DMS53 (cell line): ENCODE measurements around the gene BRMS1.
A peak's percentile ranks its signal among the peaks of the same experiment; 100 is the strongest.
"Not testable (repeated sequence)": the region's sequence is repeated elsewhere in the genome, so short reads cannot be mapped to it uniquely, and the experiment has no call there.

ENCODE experiments used
- DNase-seq: peaks from one replicate; lab custom pipeline; 2025; lab: John Stamatoyannopoulos, UW

The BRMS1 gene, protein sequence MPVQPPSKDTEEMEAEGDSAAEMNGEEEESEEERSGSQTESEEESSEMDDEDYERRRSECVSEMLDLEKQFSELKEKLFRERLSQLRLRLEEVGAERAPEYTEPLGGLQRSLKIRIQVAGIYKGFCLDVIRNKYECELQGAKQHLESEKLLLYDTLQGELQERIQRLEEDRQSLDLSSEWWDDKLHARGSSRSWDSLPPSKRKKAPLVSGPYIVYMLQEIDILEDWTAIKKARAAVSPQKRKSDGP

DNA sequence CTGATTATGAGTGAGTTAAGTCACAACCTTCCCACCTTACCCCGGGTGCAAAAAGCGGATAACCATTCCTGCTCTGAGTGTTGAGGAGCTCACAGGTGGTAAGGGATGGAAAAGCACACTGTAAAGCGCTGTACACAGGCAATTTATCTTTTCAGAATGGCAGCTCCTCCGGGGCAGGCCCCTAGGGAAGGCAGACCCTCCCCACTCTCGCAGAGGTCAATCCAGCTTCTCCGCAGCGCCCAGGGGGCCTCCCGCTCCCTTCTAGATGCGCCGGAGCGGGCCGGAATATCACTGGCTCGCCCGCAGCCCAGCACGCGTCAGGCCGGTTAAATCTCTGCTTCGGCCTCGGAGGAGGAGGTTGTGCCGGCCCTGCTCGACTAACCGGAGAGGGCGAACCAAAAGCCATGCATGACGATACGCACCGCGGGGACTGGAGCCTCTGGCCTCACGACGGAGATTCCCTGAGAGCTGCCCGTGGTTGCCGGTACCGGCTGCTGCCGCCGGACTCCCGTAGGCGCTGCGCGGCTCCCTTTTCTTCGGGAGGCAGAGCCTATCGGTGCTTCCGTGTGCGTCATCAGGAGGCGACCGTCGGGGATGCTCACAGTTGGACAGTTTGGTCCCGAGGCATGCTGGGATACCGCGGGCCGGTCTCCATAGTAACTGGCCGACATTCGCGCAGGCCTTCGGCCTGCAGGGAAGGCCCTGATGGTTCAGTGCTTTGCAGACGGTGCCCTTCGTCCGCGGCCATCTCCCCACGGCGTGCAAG, at the start of gene BRMS1:
Gene BRMS1 (minus strand): TSS at position 555 of the 766 bp plus-strand sequence. CDS start 2,870 bp downstream, outside the sequence.
- DNase-seq, result peak; percentile 100

DNA sequence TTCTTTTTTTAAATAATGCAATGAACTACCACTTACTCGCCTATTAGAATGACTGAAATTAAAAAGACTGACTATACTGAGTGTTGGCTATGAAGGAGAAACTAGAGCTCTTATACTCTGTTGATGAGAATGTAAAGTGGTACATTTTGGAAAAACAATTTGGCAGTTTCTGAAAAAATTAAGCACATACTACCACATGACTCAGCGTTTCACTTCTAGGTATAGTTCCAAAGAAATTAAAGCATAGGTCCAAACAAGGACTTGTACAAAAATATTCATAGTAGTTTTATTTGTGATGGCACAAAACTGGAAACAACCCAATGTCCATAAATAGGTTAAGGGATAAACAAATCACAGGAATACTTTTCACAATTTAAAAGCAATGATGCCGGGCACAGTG, 49.0 kb upstream of the BRMS1 start:
- DNase-seq, result no peak

DNA sequence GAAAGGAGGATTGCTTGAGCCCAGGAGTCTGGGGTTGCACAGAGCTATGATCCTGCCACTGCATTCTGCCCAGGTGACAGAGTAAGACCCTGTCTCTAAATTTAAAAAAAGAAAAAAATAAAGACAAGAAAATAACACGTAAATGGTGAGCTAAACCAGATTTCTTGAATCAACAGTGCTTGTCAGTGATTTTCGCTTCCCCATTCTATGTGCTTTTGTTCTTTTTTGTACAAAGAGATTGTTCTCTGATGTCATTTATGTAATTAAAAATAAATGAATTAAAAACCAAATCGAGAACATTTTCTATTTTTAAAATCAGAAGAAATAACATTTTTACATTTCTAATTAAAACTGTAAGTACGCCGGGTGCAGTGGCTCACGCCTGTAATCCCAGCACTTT, 46.4 kb upstream of the BRMS1 start:
- DNase-seq, result no peak

DNA sequence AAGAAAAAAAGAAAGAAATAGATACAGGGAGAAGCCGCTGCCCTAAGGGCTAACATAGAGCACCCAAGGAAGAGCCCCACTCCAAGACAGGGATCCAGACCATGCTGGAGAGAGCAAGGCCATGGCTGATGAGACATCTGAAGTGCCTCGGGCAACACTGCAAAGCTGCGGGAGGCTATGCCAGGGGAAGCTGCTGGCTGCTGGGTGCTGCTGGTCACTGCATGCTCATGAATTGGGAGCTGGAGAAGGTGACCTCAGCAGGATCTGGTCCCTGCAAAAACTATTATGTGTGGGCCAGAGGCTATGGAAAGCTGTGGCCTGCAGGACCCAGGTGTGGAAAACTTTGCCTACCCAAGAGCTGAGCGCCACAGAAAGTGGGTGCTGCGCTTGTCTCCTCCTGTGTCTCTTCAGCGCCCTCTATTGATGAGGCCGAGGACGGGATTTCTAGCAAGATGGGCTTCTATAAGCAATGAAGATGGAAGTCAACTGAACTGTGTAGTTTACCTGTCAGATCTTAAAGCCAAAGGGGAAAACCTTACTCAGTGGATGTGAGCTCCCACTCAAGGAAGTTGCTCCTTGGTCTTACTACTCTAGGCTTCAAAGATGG, 44.0 kb upstream of the BRMS1 start:
- peak; percentile 94 for DNase-seq

DNA sequence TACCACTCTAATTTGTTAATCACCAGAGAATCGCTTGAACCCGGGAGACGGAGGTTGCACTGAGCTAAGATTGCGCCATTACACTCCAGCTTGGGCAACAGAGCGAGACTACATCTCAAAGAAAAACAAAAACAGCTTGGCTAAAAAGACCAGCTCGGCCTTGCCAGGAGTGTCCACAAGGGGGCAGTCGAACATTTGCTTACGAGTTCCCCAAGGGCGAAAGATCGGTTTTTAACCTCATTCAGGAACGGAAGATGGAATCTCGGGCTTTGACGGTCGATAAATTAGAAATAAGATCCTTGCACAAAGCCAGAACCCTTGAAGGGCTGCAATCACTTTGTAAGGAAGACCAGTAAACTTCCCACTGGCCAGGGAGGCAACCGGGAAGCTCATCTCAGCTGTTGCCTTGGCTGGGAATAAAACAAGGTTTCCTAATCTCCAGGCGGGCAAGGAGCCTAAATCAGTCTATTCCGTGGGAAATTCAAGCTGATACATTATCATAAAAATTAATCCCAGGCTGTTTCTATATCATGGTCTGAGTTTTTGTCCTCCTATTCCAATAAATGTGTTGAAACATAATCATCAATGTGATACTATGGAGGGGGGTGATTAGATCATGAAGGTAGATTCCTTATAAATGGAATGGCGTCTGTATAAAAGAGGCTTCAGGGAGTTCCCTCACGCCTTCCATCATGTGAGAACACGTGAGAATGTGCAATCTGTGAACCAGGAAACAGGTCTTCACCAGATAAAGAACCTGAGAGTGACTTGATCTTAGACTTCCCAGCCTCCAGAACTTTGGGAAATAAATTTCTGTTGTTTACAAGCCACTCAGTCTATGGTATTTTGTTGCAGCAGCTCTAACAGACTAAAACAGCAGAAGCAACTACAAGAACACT, 41.5 kb upstream of the BRMS1 start:
- peak; percentile 92 for DNase-seq

DNA sequence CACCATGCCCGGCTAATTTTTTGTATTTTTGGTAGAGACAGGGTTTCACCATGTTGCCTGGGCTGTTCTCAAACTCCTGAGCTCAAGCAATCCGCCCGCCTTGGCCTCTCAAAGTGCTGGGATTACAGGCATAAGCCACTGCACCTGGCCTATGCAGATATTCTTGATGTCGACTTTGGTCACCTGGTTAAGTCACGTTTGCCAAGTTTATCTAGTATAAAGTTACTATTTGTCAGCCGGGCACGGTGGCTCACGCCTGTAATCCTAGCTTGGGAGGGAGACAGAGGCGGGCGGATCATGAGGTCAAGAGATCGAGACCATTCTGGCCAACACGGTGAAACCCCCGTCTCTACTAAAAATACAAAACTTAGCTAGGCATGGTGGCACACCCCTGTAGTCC, 39.4 kb upstream of the BRMS1 start:
- peak; percentile 79 for DNase-seq

DNA sequence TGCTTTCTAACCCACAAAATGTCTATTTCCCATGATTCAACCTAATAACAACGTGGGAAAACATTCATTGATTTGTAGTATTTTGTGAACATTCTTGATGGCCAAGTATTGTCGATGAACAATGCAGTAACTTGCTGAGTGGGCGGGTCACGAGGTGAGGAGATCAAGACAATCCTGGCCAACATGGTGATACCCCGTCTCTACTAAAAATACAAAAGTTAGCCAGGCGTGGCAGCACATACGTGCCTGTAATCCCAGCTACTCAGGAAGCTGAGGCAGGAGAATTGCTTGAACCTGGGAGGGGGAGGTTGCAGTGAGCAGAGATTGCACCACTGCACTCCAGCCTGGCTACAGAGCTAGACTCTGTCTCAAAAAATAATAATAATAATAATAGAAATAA, 35.4 kb upstream of the BRMS1 start:
- DNase-seq, result not testable (repeated sequence)

DNA sequence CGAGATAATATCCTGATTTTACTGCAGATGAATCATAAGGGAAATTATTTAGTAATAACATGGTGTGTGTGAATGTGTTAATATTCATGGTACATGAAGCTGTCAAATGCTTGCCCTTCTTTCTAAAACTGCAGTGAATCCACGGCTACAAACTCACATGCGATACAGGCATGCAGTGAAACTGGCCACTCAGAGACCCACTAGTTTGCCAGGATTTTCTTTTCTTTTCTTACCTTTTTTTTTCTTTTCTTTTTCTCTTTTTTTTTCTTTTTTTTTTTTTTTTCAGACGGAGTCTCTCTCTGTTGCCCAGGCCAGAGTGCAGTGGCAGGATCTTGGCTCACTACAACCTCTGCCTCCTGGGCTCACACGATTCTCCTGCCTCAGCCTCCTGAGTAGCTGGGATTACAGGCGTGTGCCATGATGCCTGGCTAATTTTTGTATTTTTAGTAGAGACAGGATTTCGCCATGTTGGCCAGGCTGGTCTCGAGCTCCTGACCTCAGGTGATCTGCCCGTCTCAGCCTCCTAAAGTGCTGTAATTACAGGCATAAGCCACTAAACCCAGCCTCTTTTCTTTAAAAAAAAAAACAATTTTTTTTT, 28.9 kb upstream of the BRMS1 start:
- DNase-seq, result not testable (repeated sequence)

DNA sequence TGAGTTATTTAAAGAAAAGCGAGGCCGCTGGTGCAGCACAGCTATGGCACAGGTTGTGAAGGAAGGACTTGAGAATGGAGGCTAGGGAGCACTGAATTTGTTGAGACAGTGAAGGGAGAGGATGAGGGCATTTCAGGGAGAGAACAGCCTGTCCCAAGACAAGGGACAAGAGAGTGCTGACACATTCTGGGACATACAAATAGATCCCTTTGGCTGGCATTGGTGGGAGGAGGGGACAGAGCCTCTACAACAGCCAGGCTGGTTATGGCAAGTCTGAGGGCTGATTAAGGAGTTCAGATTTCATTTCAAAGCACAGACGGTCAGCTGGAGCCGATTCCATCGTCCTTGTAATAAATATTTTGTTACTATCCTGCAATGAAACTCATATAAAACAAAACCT, 28.4 kb upstream of the BRMS1 start:
- DNase-seq, result no peak

DNA sequence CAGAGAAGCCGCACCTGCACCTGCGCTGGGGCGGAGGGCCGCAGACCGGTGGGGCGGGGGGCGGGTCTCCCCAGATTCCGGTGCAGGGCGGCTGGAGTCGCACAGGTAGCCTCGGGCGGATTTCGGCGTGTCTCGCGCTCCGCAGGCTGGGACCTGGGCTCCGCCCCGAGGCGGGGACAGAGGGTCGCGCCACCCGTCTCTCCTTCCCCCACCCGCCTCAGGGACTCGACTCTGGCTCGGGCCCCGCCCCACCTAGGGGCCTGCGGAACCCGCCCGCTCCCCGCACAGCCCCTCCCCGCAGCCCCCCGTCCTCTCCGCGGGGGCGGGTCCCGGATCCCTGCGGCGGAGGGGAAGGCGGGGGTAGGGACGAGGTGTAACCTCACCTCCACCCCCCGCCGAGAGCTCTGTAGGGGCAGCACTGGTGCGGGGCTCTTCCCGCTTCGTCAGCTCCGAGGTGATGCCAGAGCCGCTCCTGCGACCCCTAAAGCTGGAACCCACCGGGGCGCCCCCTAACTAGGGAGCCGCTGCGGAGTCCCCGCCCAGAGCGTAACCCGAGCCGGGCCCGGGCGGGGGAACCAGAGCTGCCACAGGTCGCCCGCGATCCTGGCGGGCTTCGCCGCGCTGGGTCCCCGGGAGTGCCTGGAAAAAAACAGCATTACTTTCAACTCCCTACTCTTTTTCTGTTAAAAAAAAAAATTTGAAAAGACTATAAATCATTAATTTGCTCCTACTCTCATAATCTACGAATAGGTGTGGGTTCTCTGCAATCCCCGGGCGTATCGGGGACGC, 26.9 kb upstream of the BRMS1 start, which contains the start of gene SLC29A2:
Gene SLC29A2 (minus strand): TSS at position 134 of the 789 bp plus-strand sequence. CDS start 169 bp downstream, outside the sequence.
- DNase-seq, result peak; percentile 99

DNA sequence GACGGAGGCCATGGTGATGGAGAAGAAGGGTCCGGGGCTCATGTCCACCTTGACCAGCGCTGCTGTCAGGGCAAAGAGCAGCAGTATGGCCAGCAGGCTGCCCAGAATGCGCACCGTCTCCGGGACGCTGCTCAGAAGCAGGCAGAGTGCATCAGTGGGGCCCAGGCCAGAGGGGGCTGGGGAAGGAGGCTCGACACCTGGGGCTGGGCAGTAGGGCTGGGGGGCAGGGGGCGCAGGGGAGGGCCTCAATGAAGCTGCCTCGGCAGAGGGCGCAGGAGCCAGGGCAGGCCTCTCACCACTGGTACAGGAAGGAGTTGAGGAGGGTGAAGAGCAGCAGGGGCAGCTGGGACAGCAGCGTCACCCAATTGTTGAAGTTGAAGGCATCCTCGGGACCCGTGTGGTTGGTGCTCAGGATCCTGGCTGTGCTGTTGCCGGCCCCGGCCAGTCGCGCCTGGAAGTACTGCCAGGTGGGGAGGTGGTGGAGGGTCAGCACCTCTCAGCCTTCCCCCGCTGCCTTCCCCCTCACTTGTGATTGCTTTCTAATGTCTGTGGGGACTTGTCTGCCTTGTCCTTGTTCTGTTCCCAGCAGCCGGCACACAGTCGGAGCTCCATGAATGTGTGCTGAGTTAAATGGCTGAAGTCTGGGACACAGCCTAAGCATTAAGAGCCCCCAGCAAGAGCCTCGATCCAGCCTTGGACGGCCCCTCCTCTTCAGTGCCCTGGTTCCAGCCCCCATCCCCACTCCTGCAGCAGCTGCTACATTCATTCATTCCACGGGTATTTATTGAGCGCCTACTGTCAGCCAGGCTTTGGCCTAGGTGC, 24.4 kb upstream of the BRMS1 start:
- no peak for DNase-seq

DNA sequence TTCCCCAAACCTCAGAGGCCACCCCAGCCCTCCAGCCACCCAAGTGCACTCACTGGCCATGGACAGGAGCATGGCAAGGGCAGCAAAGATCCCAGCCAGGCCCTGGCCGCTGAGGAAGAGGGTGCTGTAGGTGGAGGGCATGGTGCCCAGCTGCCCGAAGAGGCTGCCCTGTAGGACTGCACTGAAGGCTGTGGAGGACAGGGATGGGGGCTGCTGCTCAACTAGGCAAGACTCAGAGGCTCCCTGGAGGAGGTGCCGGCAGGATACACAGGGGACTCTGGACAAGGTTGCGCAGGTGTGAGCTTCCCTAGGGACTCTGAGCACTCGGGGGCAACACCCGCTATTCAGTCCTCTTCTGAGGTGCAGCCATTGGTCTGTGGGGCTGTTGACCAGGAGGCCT, 23.6 kb upstream of the BRMS1 start:
- no peak for DNase-seq

DNA sequence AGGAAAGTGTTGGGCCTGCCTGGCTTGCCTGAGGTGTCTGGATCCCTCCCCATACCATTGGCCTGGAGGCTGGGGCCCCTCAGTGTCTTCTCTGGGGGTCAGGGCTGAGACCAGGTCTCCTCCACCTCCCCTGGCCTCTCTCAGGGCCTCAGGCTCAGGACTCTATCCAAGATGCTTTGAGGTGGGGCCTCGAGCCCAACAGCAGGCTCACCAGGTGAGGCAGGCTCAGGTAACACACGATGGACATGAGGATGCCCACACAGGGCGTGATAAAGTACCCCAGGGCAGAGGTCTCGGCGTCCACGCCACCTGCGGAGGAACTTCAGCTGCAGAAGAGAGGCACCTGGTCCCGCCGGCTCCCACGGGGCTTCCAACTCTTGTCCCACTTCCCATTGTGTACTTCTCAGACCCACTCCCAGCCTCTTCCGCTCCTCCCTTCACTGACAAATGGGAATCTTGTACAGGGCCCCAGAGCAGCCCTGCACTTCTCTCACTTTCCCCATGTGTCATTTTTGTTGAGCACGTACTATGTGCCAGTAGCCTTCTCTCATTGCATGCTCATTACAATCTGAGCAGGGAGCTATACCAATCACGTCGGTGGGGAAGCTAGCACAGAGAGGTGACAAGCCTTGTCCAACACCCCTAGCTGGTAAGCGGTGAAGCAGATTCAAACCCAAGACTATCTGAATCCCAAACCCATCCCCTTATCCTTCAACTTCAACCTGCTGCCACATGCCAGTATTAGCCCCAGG, 22.8 kb upstream of the BRMS1 start:
- DNase-seq, result no peak

DNA sequence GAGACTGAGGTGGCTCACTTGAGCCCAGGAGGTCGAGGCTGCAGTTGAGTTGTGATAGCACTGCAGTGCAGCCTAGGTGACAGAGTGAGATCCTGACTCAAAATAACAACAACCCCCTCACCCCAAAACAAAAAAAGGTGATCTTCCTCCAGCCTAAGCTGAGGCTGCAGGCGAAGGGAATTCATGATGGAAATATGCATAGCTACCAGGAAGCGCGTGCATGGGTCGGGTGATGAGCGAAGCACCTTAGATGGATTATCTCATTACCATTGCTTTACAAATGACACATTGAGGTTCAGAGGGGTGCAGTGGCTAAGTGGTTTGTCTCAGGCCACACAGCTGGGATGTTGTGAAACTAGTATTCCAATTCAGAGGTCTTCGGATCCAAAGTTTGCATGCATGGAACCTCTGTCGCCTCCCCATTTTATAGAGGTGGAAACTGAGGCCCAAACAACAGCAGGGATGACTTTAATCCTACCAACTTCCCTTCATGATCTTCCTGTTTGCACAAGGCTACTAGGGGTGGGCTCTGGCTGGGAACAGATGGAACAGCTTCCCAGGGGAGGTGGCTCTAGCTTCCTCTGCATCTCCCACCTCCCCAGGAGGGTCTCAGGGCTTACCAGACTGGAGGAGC, 22.1 kb upstream of the BRMS1 start:
- DNase-seq, result no peak

DNA sequence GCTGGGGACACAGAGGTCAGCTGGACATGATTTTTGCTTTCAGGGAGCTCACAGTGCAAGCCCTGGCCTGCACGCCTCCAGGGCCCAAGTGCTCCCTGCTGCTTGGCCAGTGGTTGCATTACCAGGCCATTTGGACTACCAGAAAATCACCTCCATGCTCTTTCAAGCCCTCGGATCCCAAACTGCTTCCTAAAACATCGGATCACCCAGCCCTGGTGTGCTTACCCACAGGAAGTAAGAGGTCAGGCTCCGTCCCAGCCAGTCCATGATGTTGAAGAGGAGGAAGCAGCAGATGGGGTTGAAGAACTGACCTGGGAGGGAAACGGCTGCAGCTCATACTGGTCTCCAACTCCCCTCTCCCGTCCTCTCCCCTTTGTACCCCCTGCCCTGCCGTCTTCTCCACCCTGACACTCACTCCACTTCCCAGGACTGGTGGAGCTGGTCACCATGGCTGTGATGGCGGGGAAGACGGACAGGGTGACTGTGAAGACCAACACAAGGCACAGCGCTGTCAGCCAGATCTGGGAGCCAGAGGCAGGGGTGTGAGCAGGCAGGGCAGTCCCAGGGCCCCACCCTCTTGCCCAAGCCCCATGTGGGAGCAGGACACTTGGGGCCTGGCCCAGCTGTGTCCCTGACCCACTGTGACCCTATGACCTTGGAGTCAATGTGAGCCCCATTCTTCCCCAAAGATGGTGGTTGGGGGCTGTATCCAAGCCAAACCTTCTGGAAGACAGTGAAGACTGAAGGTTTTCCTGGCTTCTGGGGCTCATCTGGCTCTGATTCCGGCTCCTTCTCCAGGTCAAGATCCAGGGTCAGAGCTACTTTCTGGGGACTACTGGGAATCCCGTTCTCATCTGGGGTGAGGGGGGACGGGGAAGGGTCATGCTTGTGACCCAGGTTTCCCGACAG, 21.1 kb upstream of the BRMS1 start:
- DNase-seq, result no peak

DNA sequence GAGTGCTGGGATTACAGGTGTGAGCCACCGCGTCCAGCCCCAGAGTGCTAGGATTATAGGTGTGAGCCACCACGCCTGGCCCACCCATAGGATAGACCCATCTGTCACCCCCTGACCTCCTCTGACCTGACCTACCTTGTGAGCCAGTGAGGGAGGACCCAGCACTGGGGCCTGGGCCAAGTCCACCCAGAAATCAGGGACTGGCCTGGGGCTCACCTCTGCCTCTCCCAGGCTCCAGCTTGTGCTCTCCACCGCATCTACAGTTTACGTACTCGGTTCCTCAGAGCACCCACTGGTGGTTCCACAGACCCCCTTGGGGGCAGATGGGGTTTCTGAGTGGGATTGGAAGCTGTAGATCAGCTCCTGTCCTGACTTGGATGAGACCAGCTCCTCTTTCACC, 20.3 kb upstream of the BRMS1 start:
- DNase-seq, result no peak

DNA sequence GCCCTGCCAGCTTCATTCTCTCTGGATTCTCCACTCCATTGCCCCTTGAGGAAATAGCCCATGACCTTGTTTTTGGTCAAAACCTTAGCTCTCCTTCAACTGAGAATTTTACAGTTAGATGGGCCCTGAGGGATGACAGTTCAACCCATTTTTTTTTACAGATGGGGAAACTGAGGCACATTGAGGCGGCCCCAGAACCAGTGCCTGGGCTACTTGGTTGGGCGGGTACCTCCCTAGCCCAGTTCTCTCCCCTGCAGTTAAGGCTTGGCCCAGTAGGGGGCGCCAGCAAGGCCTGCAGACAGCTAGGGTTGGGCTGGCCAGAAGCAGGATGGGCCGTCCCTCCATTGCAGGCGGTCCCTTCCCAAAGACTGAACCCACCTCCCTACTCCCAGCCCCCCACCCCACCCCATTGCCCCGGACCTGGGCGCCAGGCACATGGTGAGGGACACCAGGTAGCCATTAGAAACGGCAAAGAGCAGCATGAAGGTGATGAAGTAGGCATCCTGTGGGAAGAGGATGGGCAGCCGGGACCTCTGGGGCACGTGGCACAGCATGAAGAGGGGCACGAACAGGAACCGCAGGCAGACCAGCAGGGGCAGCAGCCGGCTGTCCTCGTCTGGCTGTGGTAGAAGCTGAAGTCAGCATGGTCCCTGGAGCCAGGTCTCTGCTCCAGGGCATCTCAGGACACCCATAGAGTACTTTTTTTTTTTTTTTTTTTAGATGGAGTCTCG, 19.1 kb upstream of the BRMS1 start:
- DNase-seq, result peak; percentile 65
